Measurements from ENCODE around the gene OR2F1. TPM values are rescaled to one million over a fixed set of nuclear protein-coding genes. Genes with fewer than 3 reads are reported as not detected.

OR2F1 gene
- total and polyA plus RNA-seq, 10 of the 15 experiments (the other 5 are each of a cell fraction or from before 2014, with no cell fraction given) = not detected

- TF ChIP-seq ATF2 (IDR thresholded peaks at IDR 0.05; ENCODE audit: low read length) = no peak
- TF ChIP-seq KAT2A (conservative IDR thresholded peaks at IDR 0.05; ENCODE audit: control insufficient read depth, low read depth, low read length) = no peak
- no peak for TF ChIP-seq RB1 (IDR thresholded peaks at IDR 0.05; ENCODE audit: borderline replicate concordance)
- TF ChIP-seq REST (IDR thresholded peaks at IDR 0.05; ENCODE audit: low read depth, low read length) = no peak
- no peak for TF ChIP-seq NFYA (IDR thresholded peaks at IDR 0.05; ENCODE audit: borderline replicate concordance, low read depth, low read length)
- no peak for TF ChIP-seq CHD2 (IDR thresholded peaks at IDR 0.05; ENCODE audit: borderline replicate concordance, low read depth, low read length)
- no peak for TF ChIP-seq NFXL1 (IDR thresholded peaks at IDR 0.05; ENCODE audit: borderline replicate concordance)
- TF ChIP-seq MEF2A (IDR thresholded peaks at IDR 0.05; ENCODE audit: insufficient read depth, low read depth, low read length) = no peak
Measured at GRCh38 chr7:143908120-143908519, 46.5 kb upstream of the OR2F1 start (continued).

GRCh38 chr7:143909863-143910262 lies 44.8 kb upstream of the OR2F1 start:
- no peaks in the 10 kb centered on the region for H3K4me1 ChIP-seq (ENCODE audit: control insufficient read depth, insufficient read depth, low read length)
- FAIRE-seq = no peak
- no peaks in the 10 kb centered on the region for H3K36me3 ChIP-seq (ENCODE audit: control insufficient read depth in 2 of 2, insufficient read depth in 2 of 2, low read length in 1 of 2)
- no peak for ATAC-seq
- ChIA-PET CTCF (no interaction called here), POLR2A (no interaction called here), RAD21 (ENCODE audit: unreplicated experiment) (no interaction called here), SMC1A (ENCODE audit: uncharacterized antibody, unreplicated experiment) (interaction anchor here (1.6 kb wide), 1 partner anchor 15 kb away, joined by 4 read pairs; no protein-coding TSS in a partner anchor)
- no peaks in the 10 kb centered on the region for H3K79me2 ChIP-seq (ENCODE audit: control insufficient read depth, insufficient read depth, low read length)
- no peak overlapping the region for H3K27ac ChIP-seq (ENCODE audit: control insufficient read depth, insufficient read depth)
- H4K20me1 ChIP-seq (ENCODE audit: control insufficient read depth, insufficient read depth) = no peaks in the 10 kb centered on the region
- no peak overlapping the region for H3K4me3 ChIP-seq
- in situ Hi-C loops (cut with MboI) = loop anchor here (25.0 kb wide), 1 partner anchor 477 kb away; no protein-coding TSS in a partner anchor
- intact Hi-C loops (cut with micrococcal nuclease; ENCODE audit: unreplicated experiment) = no loop called here
- no TSS peak for BruUV-seq (replicated peaks)
- no peak for DNase-seq (ENCODE audit: low read depth, low spot score)
- no peak overlapping the region for H3K4me2 ChIP-seq (ENCODE audit: control insufficient read depth, insufficient read depth)
- WGBS (ENCODE audit: insufficient coverage, insufficient replicate concordance, low lambda C conversion rate, missing lambda C conversion rate) = 52% methylated on average over 3 of the region's 3 CpGs
- no peak overlapping the region for H2AFZ ChIP-seq (ENCODE audit: control insufficient read depth, low read depth, low read length)
- no peaks in the 10 kb centered on the region for H3K27me3 ChIP-seq (replicated peaks in 1 of 2; ENCODE audit: control insufficient read depth in 2 of 2, insufficient read depth in 2 of 2, low read length in 1 of 2)
- no peak overlapping the region for H3K9ac ChIP-seq (ENCODE audit: control insufficient read depth, insufficient read depth, low read length)
- H3K9me3 ChIP-seq (replicated peaks; ENCODE audit: control insufficient read depth, insufficient read depth, low read length) = no peaks in the 10 kb centered on the region
- TF ChIP-seq RBBP5 (conservative IDR thresholded peaks at IDR 0.05) = no peak
- TF ChIP-seq NR2C1 (IDR thresholded peaks at IDR 0.05) = no peak
- no peak for TF ChIP-seq ZNF384 (IDR thresholded peaks at IDR 0.05; ENCODE audit: borderline replicate concordance, low read depth, low read length)
- no peak for TF ChIP-seq FOXM1 (IDR thresholded peaks at IDR 0.05; ENCODE audit: low read depth, low read length)
- no peak for TF ChIP-seq CEBPZ (IDR thresholded peaks at IDR 0.05; ENCODE audit: low read depth, low read length)
- no peak for TF ChIP-seq ATF2 (IDR thresholded peaks at IDR 0.05; ENCODE audit: low read length)
